GM13977 (cell line): ENCODE results near the gene IFI27.

ENCODE experiments used
- DNase-seq: peaks from one replicate; pipeline ENCODE4 v3.0.0; 2012; ENCODE audit warnings: low spot score
- in situ Hi-C: fragments of 300-500 bp; cut with MboI; formaldehyde crosslinking; loops from one replicate; pipeline ENCODE4 v1.12.0; 2022; ENCODE audit warnings: low sequenced_read_pairs, low pct_unique_long_range_greater_than_20kb, mixed read lengths, inconsistent platforms; ENCODE audit not compliant: unreplicated experiment
- TF ChIP-seq, protein P1 (sequence below): IDR thresholded peaks from 2 replicates; pipeline ENCODE4 v1.5.1; 2012; ENCODE audit warnings: mild to moderate bottlenecking, control low read depth; ENCODE audit not compliant: insufficient read depth; ENCODE audit errors: extremely low read depth, missing control alignments

The IFI27 gene

DNA sequence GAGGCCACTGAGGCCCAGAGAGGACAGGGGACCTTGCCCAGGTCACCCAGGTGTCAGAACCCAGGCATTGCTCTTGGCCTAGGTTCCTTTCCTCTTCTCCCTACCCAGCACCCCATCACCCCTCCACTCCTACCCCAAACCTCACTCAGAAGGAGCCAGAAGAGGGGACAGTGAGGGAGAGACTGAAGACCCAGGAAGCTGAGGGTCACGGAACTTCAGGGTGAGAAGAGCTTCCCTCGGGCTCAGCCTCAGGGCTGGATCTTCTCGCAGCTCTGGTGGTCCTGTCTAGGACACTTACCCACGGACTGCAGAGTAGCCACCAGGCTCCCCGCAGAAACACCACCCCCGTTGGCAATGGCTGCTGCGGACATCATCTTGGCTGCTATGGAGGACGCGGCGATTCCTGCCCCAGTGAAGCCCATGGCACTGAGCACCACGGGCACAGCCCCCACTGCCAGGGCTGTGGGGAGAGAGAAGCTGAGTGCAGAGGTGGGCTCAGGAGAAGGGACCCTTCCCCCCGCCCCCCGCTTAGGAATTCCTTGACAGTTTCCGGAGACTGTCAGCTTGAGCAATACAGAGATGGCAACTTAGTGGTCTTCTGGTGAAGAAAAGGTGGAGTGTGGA lies 17.8 kb downstream of the IFI27 start:
- in situ Hi-C loops: loop anchor here (25.0 kb wide), 1 partner anchor 91 kb away; the partner anchor contains the start of gene OTUB2
- TF ChIP-seq, protein P1, sequence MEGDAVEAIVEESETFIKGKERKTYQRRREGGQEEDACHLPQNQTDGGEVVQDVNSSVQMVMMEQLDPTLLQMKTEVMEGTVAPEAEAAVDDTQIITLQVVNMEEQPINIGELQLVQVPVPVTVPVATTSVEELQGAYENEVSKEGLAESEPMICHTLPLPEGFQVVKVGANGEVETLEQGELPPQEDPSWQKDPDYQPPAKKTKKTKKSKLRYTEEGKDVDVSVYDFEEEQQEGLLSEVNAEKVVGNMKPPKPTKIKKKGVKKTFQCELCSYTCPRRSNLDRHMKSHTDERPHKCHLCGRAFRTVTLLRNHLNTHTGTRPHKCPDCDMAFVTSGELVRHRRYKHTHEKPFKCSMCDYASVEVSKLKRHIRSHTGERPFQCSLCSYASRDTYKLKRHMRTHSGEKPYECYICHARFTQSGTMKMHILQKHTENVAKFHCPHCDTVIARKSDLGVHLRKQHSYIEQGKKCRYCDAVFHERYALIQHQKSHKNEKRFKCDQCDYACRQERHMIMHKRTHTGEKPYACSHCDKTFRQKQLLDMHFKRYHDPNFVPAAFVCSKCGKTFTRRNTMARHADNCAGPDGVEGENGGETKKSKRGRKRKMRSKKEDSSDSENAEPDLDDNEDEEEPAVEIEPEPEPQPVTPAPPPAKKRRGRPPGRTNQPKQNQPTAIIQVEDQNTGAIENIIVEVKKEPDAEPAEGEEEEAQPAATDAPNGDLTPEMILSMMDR: no peak
- no peak for DNase-seq

DNA sequence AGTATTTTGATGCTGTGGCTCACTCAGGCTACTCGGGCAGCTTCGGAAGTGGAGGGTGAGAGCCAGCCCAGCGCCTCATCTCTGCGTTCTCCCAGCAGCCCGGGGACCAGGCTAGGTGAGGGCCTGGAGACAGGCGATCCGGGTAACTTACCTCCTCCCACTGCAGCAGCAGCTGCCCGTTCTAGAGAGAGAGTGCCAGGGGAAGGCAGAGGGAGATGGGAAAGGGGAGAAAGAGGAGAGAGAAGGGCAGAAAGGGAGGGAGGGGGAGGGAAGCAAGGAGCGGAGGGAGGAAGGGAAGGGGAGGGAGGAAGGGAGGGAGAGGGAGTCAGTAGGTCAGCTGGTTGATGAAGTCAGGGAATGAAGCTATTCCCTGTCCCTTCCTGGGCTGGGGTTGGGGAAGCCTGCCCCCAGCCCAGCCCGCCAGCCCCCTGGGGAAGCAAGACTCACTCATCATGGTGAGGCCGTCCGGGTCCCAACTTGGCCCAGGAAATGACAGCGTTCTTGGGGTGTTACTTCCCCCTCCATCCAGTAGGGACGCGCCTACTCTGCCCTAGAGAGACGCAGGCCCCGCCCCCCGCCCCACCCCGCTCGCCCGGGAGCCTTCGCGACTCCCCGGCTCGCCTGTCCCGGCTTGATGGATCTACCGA lies 18.7 kb downstream of the IFI27 start, which contains the start of gene IFI27L2:
TSS of gene IFI27L2 (minus strand) at position 494 of the 647 bp plus-strand sequence. CDS start at position 454, 40 bp downstream.
- DNase-seq: peak; percentile 90
- in situ Hi-C loops: loop anchor here (25.0 kb wide), 1 partner anchor 92 kb away; the partner anchor contains the start of gene OTUB2
- TF ChIP-seq, protein P1: peak; percentile 22

DNA sequence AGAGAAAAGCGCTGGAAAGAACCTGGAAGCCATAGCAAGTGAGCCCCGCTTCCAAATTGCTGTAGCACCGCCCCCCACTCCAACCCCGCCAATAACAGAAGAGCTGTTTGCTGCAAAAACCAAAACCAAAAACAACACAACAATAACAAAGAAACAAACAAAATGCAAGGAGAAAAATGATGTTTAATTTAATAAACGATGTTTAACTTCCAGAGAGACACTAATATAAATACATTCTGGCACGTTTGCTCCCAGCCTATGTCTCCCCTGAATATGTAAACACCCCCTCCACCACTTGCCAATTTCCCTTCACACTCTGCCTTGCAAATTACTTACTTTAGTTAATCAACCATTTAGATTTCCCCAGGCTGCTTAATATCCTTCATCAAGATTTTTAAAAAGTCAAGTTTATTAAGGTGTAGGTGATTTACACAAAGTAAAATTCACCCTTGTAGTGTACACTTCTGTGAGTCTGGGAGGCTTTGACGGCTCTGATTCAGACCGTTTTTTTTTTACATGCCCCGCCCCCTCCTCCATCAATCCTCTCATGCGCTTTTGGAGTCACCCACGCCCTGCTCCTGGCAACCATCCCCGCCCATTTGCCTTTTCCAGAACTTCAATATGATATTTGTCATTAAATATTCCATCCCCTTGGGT lies 19.4 kb downstream of the IFI27 start:
- TF ChIP-seq, protein P1: no peak
- peak; percentile 36 for DNase-seq
- in situ Hi-C loops: loop anchor here (25.0 kb wide), 1 partner anchor 93 kb away; the partner anchor contains the start of gene OTUB2

GRCh38 chr14:94132285-94132887 lies 21.9 kb downstream of the IFI27 start:
- DNase-seq: peak; percentile 65
- in situ Hi-C loops: loop anchor here (25.0 kb wide), 1 partner anchor 95 kb away; the partner anchor contains the start of gene OTUB2
- TF ChIP-seq, protein P1: peak; percentile 61

GRCh38 chr14:94135476-94135875 lies 24.9 kb downstream of the IFI27 start:
- DNase-seq: no peak
- TF ChIP-seq, protein P1: no peak
- in situ Hi-C loops: loop anchor here (25.0 kb wide), 1 partner anchor 98 kb away; the partner anchor contains the start of gene OTUB2

DNA sequence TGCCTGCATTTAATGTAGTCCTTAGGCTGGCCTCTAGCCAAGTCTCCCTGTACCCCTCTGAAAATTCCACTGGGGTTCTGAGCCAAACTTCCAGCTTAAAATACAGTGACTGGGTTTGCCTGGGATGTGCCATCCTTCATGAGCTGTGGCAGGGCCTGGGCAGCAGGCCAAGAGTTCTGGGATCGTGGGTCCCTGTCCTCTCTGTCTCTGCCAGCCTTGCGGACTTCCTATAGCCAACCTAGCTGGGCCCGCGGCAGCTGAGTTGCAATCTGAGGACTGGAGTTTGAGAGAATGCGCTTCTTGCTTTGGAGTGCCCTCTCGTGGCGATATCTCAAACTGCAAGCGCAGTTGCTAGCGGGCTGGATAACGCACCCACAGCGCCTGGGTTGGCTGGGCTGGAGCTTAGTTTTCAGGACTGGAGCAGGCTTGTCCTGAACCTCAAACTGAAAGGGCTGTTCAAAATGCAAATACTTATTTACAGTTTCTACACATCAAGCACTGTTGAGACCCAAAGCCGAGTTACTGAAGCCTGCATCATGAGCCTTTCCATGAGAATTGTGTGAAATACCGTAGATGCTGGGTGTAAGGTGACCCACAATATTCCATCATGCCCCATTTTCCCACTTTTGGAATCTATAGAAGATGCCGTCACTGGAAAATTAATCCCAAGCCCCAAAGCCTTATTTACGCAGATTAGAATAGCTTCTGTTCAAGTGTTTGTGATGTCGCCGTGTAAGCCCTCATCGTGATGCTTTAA lies 26.2 kb downstream of the IFI27 start:
- in situ Hi-C loops: loop anchor here (25.0 kb wide), 1 partner anchor 99 kb away; the partner anchor contains the start of gene OTUB2
- DNase-seq: peak; percentile 72
- TF ChIP-seq, protein P1: peak; percentile 98
